OCI-LY3 (cell line): ENCODE measurements around the gene OXCT1.

ENCODE experiments used
- EZH2phosphoT487 ChIP-seq: fragments of 200-600 bp; shearing (Covaris generic); IDR thresholded peaks from 2 replicates; pipeline ENCODE4 v1.6.1; 2018; ENCODE audit warnings: antibody characterized with exemption, mixed run types, low read depth
- TF ChIP-seq, protein P1 (sequence below): fragments of 200-600, 300-600 bp; sonication (generic); IDR thresholded peaks from 2 replicates; pipeline ENCODE4 v1.5.1; 2014; ENCODE audit warnings: antibody characterized with exemption, low read length, low read depth

DNA sequence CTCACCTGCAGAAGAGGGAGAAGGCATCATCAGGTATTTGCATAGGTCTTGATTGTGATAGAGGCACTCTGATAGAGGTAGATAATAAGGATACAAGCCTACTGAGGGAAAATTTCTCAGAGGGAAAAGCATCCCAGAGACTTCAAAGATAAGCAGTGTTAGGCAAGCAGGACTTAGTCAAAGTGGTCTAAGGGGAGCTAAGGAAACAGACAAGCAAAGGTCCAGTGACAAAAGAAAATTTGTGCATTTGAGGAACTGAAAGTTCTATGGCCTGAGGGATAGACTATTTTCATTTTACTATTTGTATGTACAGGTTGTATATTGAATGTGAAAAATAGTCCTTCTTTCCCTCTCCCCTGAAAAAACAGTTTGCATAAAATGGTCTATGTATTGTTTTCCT lies 27.4 kb downstream of the OXCT1 start:
- TF ChIP-seq, protein P1, sequence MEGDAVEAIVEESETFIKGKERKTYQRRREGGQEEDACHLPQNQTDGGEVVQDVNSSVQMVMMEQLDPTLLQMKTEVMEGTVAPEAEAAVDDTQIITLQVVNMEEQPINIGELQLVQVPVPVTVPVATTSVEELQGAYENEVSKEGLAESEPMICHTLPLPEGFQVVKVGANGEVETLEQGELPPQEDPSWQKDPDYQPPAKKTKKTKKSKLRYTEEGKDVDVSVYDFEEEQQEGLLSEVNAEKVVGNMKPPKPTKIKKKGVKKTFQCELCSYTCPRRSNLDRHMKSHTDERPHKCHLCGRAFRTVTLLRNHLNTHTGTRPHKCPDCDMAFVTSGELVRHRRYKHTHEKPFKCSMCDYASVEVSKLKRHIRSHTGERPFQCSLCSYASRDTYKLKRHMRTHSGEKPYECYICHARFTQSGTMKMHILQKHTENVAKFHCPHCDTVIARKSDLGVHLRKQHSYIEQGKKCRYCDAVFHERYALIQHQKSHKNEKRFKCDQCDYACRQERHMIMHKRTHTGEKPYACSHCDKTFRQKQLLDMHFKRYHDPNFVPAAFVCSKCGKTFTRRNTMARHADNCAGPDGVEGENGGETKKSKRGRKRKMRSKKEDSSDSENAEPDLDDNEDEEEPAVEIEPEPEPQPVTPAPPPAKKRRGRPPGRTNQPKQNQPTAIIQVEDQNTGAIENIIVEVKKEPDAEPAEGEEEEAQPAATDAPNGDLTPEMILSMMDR: no peak
- TF ChIP-seq EZH2phosphoT487: no peak
